HG03520 (cell line): ENCODE results near the gene DENND6A.
"Not testable (repeated sequence)": the region's sequence is repeated elsewhere in the genome, so short reads cannot be mapped to it uniquely, and the experiment has no call there.

Experiments
- ATAC-seq: cut with Tn5 transposase; IDR thresholded peaks from one replicate; pipeline ENCODE4 v1.9.1; 2021; ENCODE audit warnings: mild to moderate bottlenecking, moderate library complexity; ENCODE audit not compliant: unreplicated experiment

Gene DENND6A, protein sequence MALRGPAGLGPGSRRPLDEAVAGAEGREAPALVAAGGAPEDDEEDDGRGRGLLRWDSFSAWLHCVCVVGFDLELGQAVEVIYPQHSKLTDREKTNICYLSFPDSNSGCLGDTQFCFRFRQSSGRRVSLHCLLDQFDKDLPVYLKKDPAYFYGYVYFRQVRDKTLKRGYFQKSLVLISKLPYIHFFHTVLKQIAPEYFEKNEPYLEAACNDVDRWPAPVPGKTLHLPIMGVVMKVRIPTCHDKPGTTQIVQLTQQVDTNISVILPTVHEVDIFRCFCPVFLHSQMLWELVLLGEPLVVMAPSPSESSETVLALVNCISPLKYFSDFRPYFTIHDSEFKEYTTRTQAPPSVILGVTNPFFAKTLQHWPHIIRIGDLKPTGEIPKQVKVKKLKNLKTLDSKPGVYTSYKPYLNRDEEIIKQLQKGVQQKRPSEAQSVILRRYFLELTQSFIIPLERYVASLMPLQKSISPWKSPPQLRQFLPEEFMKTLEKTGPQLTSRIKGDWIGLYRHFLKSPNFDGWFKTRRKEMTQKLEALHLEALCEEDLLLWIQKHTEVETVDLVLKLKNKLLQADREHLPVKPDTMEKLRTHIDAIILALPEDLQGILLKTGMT

DNA sequence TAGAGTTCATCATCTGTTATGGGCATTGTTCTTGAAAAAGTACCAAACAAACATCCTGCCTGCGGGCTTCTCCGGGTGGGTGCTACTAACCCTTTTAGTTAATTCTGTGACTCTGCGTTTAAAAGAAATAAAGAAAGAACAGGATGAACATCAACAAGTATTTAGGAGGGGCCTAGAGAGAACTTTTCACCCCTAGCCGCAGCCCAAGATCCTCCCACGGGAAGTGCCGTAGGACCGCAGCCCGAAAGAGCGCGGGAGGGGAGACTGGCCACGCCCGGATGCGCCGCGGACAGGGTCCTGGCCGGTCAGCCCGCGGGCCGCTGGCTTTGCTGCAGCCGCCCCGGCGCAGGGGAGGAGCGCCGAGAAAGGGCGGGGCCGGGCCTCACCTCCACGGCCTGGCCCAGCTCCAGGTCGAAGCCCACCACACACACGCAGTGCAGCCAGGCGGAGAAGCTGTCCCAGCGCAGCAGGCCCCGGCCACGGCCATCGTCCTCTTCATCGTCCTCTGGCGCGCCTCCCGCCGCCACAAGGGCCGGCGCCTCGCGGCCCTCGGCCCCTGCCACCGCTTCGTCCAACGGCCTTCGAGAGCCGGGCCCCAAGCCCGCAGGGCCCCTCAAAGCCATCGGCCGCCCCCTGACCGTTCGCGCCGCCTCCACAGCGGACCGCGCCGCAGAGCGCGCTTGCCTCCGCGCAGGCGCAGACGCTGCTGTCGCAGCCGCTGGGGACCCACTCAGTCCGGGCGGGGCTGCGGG lies at the start of gene DENND6A:
Gene DENND6A (minus strand): TSS at position 682 of the 752 bp plus-strand sequence. CDS start 59 bp downstream, at position 623.
- peak; percentile 74 for ATAC-seq

DNA sequence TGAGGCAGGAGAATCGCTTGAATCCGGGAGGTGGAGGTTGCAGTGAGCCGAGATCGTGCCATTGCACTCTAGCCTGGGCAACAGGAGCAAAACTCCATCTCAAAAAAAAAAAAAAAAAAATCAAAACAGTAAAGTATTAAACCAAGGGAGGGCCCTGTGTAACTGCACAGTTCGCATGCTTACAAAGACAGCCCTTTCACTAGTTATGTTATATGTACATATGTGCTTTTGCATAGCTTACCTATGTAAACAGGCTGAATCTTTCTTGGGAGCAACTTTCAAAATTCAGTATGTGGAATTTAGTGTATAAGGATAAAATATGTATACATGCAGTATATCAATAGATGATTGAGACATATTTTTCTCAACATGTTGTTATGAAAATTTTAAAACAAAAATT lies 47.1 kb upstream of the DENND6A start:
- ATAC-seq: no peak

DNA sequence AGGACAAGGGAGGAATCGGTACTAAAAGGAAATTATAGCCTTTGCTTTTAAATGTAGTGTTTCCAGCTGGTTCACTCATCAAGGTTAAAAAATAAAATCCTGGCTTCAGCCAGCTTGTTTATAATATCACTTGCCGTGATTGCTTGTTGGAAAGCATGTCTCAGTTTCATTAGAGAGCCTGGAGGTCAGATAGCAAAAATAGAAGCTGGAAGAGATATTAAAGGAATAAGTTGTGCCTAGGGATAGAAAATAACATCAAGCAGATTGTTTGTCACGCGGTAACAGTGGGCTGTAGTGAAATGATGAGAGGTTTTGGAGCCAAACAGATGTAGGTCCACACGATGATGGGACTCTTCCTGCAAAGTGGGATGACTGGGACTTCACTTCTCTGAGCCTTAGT lies 45.5 kb upstream of the DENND6A start:
- no peak for ATAC-seq

DNA sequence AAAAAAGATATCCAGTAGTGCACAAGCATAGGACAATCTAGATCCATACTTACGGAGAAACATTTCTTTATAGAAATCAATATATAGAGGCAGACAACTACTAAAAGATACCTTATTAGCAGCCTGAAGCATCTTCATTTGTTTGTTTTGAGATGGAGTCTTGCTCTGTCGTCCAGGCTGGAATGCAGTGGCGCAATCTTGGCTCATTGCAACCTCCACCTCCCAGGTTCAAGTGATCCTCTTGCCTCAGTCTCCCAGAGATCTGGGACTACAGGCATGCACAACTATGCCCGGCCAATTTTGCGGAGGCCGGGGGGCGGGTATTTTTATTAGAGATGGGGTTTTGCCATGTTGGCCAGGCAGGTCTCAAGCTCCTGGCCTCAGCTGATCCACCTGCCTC lies 45.0 kb upstream of the DENND6A start:
- ATAC-seq: no peak

DNA sequence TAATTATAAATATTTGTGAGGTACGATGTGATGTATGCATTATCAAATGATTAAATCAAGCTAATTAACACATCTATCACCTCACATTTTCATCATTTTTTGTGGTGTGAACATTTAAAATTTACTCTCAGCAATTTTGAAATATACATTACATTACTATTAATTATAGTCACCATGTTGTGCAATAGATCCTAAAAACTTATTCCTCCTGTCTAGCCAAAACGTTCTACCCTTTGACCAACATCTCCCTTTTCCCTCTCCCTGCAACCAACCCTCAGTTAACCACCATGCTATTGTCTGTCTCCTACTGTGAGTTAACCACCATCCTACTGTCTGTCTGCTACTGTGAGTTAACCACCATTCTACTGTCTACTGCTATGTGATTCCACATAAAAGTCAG lies 42.5 kb upstream of the DENND6A start:
- ATAC-seq: no peak

DNA sequence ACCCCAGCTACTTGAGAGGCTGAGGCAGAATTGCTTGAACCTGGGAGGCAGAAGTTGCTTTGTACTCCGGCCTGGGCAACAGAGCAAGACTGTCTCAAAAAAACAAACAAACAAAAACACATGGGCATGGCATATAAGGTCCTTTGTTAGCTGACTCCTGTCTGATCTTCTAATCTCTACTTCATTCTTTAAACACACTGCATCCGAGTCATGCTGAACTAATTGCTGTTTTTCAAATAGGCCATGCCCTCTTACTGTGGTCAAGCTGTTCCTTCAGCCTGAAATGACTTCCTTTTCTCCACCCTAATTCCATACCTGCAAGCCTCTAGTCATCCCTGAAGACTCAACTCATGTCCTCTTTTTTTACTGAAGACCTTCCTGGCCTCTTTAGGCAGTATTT lies 40.9 kb upstream of the DENND6A start:
- no peak for ATAC-seq

DNA sequence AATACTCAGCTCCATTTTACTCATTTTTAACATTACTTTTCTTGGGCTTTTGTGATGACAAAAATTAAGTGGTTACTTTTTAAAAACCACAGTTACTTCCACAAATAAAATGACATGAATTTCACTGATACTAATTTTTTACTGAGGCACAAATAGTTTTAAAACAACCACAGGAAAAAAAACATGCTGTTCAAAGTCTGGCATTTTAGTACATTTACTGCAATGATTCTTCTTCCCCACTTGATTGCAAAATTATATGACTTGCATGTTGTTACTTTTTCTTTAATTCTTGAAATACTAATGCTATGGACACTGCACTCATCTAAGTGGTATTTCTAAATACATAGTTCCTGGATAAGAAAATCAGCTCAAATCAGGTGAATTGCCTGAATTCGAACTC lies 38.4 kb upstream of the DENND6A start:
- no peak for ATAC-seq

DNA sequence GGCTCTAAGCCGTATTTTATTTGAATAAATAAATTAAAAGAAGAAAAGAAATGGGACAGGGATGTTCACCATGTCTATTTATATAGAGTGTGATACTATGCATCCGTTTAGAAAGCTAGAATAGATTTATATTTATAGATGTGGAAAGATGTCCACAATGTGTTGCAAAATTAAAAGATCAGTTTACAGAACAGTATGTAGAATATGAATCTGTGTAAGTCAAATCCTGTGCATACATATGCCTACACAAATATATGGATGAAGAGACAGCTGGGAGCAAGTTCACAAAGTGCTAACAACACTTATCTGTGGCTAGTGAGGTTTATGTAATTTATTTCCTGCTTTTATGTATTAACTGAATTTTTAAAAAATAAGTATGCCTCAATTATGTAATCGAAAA lies 37.8 kb upstream of the DENND6A start:
- no peak for ATAC-seq

DNA sequence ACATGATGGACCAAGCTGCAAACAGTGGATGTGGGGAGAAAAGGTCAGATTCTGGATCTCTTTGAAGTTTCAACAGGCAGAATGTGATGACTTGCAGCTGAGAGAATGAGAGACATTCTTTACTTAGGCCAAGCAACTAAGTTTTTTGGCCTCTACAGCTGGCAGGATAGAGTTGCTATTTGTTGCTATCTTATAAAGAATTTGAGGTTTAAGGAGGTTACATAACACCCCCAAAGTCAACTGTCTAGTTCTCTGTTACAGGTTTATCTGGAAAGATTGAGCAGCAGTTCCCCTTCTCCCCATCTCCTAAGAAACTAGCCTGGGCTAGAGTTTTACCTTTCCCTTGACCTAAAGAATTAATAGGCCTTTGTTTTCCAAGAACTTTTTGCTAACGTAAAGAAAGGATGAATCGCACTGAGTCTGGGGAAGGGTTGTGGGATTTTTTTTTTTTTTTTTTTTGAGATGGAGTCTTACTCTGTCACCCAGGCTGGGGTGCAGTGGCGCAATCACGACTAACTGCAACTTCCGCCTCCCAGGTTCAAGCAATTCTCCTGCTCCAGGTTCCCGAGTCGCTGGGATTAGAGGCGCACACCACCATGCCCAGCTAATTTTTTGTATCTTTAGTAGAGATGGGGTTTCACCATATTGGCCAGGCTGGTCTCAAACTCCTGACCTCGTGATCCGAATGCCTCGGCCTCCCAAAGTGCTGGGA lies 36.6 kb upstream of the DENND6A start:
- no peak for ATAC-seq

DNA sequence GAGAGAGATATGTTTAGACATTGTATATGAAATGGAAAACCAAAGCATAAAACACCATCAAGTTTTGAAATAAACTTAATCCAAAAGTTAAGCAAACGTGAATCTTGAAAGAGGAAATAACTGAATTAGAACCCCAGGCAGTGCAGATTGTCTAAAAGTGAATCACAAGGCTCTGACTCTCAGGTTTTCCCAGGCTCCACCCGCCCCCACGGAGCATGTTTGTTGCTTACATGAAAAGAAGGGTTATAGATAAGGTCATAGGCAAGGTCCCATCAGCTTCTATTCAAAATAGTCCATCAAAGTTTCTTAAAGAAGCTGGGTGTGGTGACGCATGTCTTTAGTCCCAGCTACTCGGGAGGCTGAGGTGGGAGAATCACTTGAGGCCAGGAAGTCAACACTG lies 34.2 kb upstream of the DENND6A start:
- no peak for ATAC-seq

DNA sequence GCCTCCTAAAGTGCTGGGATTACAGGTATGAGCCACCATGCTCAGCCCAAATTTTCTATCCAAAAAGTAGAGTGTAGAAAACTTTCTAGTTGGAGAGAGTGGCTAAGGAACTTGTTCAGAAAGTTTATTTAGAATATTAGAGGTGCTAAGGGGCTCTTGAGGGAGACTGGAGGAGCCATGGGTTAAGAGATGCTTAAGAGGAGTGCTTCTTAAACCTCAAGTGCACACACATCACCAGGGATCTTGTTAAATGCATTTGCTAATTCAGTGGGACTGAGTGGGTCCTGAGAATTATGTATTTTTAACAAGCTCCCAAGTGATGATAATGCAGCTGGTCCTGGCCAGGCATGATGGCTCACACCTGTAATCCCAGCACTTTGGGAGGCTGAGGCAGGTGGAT lies 33.5 kb upstream of the DENND6A start:
- ATAC-seq: no peak

DNA sequence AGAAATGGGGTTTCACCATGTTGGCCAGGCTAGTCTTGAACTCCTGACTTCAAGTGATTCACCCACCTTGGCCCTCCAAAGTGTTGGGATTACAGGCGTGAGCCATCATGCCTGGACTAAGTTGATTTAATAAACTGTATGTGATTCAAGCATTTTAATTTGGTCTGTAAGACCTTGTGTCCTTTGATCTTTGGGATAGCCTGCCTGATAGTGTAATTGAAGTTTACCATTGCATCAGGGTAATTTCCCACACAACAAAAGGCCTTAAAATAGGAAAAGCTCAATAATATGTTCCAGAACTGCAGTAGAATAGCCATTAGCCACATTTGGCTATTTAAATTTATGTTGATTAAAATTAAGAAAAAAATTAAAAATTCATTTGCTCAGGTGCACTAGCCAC lies 25.2 kb upstream of the DENND6A start:
- no peak for ATAC-seq

DNA sequence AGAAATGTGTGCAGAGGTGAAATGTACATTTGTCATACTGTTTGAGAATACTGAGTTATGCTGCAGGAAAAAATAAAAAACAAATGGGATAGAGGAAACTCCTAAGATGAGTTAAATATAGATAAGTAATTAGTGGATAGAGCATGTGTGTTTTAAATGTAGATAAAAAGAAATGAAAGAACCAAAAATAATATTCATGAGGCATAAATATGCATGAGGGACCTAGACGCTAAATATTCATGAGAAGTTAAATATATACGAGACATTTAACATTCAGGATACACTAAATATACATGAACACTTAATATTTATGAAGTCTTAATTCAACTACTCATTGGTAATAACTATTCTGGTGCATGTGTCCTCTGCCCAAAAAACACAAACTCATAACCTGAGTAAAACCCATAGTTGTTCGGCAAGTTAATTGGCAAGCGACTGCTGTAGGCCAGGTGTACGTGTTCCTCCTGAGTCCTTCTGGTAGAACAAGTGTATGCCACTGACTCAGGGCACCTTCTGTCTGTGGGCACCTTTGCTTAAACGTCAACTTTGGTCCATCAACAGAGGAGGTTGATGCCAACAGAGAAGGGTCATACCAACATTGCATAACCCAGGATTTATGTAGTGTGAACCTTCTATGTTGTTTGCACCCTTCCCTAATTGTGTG lies 24.5 kb upstream of the DENND6A start:
- ATAC-seq: no peak

DNA sequence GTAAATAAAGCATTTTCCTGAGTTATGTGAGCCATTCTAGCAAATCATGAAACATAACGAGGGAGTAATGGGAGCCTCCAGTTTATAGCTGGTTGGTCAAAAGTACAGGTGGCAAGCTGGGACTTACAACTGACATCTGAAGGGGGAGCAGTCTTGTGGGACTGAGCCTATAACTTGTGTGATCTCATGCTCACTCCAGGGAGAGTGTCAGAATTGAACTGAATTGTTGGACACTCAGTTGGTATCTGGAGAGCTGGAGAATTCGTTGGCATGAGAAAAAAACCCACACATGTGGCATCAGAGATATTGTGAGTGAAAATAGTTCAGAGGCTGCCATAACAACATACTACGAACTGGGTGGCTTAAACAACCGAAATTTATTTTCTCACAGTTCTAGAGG lies 22.8 kb upstream of the DENND6A start:
- ATAC-seq: no peak

DNA sequence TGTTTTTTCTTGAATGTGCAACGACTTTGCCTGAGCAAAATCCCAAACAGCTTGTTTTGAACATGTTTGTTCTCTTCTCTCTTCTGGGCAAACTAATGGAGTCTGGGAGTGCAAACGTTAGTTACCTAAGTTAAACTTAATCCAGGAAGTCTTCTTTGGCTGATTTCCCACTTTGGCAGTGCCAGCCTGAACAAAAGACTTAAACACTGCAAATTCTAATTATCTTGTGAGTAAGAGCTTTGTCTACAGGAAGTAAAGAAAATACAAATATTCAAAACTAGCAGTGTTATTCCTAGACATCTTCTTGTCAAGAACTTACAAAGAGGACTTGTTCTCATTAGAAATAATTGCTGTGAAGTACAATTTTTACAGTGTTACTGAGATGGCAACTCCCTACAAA lies 16.7 kb upstream of the DENND6A start:
- ATAC-seq: no peak

DNA sequence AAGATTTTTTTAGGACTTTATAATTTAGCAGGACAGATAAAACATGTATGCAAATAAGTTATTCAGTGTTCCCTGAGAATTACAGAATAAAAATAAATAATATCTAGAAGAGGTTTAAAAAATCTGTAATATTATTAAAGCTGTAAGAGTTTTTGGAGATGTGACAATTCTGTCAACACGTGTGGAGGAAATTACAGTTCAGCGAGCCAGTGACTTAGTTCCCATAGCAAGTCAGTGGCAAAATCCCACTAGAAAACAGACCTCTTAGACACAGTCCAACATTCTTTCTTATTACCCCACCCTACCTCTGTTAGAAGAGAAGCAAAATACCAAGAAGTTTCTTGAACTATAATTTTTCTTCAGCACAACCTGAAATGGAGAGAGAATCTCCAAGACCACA lies 16.2 kb upstream of the DENND6A start:
- ATAC-seq: no peak

DNA sequence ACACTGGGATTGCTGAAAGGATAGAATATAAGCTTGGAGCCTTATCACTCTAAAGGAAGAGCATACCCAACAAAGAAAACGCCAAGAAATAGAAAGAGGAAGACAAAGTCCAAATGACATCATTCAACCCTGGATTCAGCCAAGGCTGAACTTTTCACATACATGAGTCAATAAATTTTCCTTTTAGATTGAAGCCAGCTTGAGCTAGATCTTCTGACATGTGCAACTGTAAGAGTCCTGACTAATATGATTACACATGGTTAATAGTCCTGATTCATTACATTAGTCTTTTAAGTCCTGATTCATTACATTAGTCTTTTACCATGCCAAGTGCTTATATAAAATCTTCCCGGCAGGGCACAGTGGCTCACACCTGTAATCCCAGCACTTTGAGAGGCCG lies 13.6 kb upstream of the DENND6A start:
- no peak for ATAC-seq

DNA sequence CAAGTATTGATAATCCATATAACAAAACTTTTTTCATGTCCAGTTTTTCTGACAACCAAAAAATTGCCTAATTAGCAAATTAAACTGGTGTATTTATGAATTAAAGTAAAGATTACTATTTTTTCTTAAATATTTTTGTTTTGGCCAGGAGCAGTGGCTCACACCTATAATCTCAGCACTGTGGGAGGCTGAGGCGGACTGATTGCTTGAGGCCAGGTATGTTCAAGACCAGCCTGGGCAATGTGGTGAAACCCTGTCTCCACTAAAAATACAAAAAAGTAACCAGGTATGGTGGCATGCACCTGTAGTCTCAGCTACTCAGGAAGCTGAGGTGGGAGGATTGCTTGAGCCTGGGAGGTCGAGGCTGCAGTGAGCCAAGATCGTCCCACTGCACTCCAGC lies 12.5 kb upstream of the DENND6A start:
- ATAC-seq: not testable (repeated sequence)

DNA sequence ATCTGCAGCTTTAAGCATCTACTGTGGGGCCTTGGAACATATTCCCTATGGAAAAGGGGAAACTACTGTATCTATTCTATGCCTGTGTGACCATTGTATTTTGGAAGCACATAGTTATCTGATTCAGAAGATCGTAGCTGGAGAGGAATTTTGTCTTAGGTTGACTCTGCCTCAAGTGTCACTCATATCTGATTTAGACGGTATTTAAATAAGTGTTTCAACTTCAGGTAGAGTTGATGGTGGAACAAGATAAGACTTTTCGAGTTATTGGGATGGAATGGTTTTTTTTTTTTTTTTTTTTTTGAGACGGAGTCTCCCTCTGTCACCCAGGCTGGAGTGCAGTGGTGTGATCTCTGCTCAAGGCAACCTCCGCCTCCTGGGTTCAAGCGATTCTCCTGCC lies 8.9 kb upstream of the DENND6A start:
- ATAC-seq: no peak

DNA sequence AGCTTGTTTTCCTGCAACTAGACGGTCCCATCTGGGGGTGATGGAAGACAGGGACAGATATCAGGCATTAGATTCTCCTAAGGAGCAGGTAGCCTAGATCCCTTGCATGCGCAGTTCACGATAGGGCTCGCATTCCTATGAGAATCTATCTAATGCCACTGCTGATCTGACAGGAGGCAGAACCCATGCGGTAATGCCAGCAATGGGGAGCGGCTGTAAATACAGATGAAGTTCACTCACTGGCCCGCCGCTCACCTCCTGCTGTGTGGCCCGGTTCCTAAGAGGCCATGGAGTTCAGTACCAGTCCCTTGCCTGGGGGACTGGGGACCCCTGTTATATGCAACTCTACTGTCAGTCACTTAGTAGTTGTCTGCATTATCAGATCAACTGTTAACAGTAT lies 7.9 kb upstream of the DENND6A start:
- ATAC-seq: no peak

DNA sequence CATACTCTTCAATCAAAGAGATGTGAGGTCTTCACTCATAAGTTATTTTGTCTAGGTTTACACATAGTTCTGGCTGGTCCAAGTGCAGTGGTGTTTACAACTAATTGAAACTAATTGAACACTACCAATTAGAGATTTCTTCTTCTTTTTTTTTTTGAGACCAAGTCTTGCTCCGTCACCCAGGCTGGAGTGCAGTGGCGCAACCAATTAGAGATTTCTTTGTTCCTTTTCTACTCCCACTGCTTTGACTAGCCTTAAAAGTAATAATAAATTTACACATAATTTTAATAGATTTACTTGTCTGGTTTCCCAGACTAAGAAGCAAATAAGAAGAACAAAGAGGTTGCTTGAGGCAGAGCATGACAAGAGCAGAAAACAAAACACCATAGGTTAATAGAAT lies 6.7 kb upstream of the DENND6A start:
- ATAC-seq: no peak
